Loucy (cell line): ENCODE results near the gene GRAMD4.

ENCODE experiments used
- H2AFZ ChIP-seq: fragments of 200-600 bp; sonication (generic); 2 replicates; pipeline ENCODE4 v1.6.0; 2016; ENCODE audit warnings: antibody characterized with exemption, mild to moderate bottlenecking, low read length, moderate library complexity
- H3F3A ChIP-seq: fragments of 200-600 bp; 2 replicates; pipeline ENCODE4 v1.6.0; 2016; ENCODE audit warnings: antibody characterized with exemption, low read depth, mild to moderate bottlenecking
- H3K27me3 ChIP-seq: fragments of 200-600 bp; sonication (generic); 2 replicates; pipeline ENCODE4 v1.6.1; 2014; ENCODE audit warnings: low read length, mild to moderate bottlenecking; ENCODE audit not compliant: insufficient read depth, poor library complexity, severe bottlenecking
- H3K36me3 ChIP-seq: fragments of 200-600 bp; sonication (generic); 2 replicates; pipeline ENCODE4 v1.6.1; 2016; ENCODE audit warnings: low read length; ENCODE audit not compliant: insufficient read depth
- H3K4me1 ChIP-seq: fragments of 200-600 bp; sonication (generic); 2 replicates; pipeline ENCODE4 v1.5.1; 2014; ENCODE audit warnings: low read length, mild to moderate bottlenecking; ENCODE audit not compliant: insufficient read depth, poor library complexity, severe bottlenecking
- H3K4me2 ChIP-seq: fragments of 200-600 bp; sonication (generic); 2 replicates; pipeline ENCODE4 v1.6.0; 2014; ENCODE audit warnings: antibody characterized with exemption, low read length, low read depth, mild to moderate bottlenecking; ENCODE audit not compliant: poor library complexity, severe bottlenecking
- H3K4me3 ChIP-seq: fragments of 200-600 bp; sonication (generic); 2 replicates; pipeline ENCODE4 v1.5.1; 2014; ENCODE audit warnings: low read length, mild to moderate bottlenecking, mixed read lengths; ENCODE audit not compliant: poor library complexity, severe bottlenecking
- H3K79me2 ChIP-seq: fragments of 200-600 bp; sonication (generic); 2 replicates; pipeline ENCODE4 v1.6.1; 2014; ENCODE audit warnings: low read length; ENCODE audit not compliant: insufficient read depth
- H3K9ac ChIP-seq: fragments of 200-600 bp; sonication (generic); 2 replicates; pipeline ENCODE4 v1.6.0; 2014; ENCODE audit warnings: mild to moderate bottlenecking, low read depth, low read length, moderate library complexity; ENCODE audit not compliant: poor library complexity, severe bottlenecking
- H3K9me2 ChIP-seq: fragments of 200-600 bp; sonication (generic); replicated peaks from 2 replicates; pipeline ENCODE4 v1.6.1; 2016; ENCODE audit warnings: low read depth, low read length, mixed read lengths
- H3K9me3 ChIP-seq: fragments of 200-600 bp; sonication (generic); 2 replicates; pipeline ENCODE4 v1.6.1; 2014; ENCODE audit warnings: mild to moderate bottlenecking, antibody characterized with exemption, low read length, low read depth; ENCODE audit not compliant: insufficient read depth
- H4K20me1 ChIP-seq: fragments of 200-600 bp; sonication (generic); 2 replicates; pipeline ENCODE4 v1.6.0; 2014; ENCODE audit warnings: antibody characterized with exemption, low read length, mild to moderate bottlenecking; ENCODE audit not compliant: insufficient read depth, poor library complexity, severe bottlenecking
- EZH2phosphoT487 ChIP-seq: fragments of 200-600 bp; IDR thresholded peaks from 2 replicates; pipeline ENCODE4 v1.6.1; 2018; ENCODE audit warnings: antibody characterized with exemption, mild to moderate bottlenecking, moderate library complexity, borderline replicate concordance
- TF ChIP-seq, protein P1 (sequence below): fragments of 200-600 bp; sonication (generic); conservative IDR thresholded peaks from 2 replicates; pipeline ENCODE4 v1.5.1; 2014; ENCODE audit warnings: mild to moderate bottlenecking, antibody characterized with exemption, low read length

Gene GRAMD4

DNA sequence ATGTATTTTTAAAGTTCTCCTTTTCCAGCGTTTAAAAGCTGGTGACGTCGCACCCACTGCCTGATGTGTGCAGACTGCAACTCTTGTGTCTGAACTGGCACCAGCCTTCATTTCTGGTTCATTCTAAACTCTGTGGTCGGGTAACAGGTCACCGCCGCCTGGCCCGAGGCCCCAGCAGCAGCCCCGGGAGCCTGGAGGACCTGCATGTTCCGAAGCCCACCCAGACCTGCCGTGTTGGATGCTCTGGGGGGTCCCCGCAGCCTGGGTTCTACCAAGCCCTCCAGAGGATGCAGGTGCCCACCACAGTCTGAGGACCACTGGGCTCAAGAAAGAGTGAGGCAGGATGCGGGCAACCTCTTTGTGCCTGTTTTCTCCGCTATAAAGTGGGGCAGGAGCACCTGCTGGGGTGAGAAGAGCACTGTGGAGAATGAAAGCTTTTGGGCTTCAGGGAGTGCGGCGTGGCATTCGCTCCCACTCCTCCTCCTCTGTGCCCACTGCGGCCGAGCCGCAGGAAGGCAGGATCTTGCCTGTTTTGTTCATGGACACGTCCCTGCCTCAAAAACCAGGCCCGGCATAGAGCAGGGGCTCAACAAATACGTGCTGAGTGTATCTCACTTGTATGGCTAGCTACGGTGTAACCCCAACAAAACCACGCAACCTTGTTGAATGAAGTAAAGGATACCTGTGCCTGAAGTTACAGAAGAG lies 77.8 kb downstream of the GRAMD4 start:
- no peak overlapping the region for H2AFZ ChIP-seq
- H3F3A ChIP-seq = no peaks in the 10 kb centered on the region
- no peaks in the 10 kb centered on the region for H3K27me3 ChIP-seq
- no peaks in the 10 kb centered on the region for H3K4me1 ChIP-seq
- no peaks in the 10 kb centered on the region for H3K9me3 ChIP-seq
- no peak overlapping the region for H3K4me3 ChIP-seq
- H3K9me2 ChIP-seq = no peaks in the 10 kb centered on the region
- no peak for TF ChIP-seq EZH2phosphoT487
- TF ChIP-seq, protein P1, sequence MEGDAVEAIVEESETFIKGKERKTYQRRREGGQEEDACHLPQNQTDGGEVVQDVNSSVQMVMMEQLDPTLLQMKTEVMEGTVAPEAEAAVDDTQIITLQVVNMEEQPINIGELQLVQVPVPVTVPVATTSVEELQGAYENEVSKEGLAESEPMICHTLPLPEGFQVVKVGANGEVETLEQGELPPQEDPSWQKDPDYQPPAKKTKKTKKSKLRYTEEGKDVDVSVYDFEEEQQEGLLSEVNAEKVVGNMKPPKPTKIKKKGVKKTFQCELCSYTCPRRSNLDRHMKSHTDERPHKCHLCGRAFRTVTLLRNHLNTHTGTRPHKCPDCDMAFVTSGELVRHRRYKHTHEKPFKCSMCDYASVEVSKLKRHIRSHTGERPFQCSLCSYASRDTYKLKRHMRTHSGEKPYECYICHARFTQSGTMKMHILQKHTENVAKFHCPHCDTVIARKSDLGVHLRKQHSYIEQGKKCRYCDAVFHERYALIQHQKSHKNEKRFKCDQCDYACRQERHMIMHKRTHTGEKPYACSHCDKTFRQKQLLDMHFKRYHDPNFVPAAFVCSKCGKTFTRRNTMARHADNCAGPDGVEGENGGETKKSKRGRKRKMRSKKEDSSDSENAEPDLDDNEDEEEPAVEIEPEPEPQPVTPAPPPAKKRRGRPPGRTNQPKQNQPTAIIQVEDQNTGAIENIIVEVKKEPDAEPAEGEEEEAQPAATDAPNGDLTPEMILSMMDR = no peak
- H3K36me3 ChIP-seq = peaks cover 83% of the 10 kb centered on the region; the same call in 1 of the 2 replicates
- H3K79me2 ChIP-seq = no peaks in the 10 kb centered on the region
- H3K9ac ChIP-seq = no peak overlapping the region
- H3K4me2 ChIP-seq = no peak overlapping the region
- H4K20me1 ChIP-seq = no peaks in the 10 kb centered on the region

DNA sequence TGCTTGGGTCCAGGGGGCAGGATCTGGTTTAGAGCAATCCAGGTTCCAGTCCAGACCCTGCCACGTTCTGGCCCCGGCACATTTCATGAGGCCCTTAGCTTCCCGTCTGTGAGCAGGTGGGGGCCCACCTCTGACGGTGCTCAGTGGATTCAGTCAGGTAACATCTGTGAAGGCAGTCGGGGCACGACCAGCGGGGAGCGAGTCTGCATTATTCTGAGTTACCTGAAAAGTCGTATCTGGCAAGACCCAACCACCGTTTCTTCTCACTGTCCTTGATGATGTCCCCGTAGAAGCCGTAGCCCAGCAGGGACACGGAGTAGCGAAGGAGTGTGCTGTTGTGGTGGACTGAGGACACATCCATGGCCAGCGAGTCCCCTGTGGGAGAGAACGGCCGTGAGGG lies 78.9 kb downstream of the GRAMD4 start:
- no peak overlapping the region for H3K9ac ChIP-seq
- no peaks in the 10 kb centered on the region for H3K9me2 ChIP-seq
- H3K36me3 ChIP-seq = peaks cover 81% of the 10 kb centered on the region; the same call in 1 of the 2 replicates
- no peak overlapping the region for H3K4me2 ChIP-seq
- H3K27me3 ChIP-seq = no peaks in the 10 kb centered on the region
- H3F3A ChIP-seq = no peaks in the 10 kb centered on the region
- TF ChIP-seq, protein P1 = no peak
- no peak for TF ChIP-seq EZH2phosphoT487
- no peaks in the 10 kb centered on the region for H3K79me2 ChIP-seq
- H3K9me3 ChIP-seq = no peaks in the 10 kb centered on the region
- H3K4me3 ChIP-seq = no peak overlapping the region
- H2AFZ ChIP-seq = no peak overlapping the region
- no peaks in the 10 kb centered on the region for H4K20me1 ChIP-seq
- no peaks in the 10 kb centered on the region for H3K4me1 ChIP-seq

DNA sequence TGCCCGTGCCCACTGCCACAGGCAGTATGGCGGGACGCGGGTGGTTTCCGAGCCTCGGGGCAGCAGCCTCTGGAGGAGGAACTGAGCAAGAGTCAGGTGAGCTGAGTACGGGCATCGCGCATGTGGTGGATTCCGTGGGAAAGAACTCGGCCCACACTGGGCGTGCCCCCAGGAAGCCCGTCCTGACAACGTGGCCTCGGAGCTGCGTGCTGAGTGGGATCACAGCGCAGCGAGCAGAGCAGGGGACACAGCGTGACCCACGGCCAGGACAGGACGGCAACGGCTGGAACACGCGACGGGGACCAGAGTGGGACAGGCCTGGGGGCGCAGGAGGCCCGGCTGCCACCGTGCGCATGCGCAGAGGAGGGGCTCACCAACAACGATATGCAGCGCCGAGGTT lies 81.1 kb downstream of the GRAMD4 start:
- TF ChIP-seq, protein P1 = no peak
- TF ChIP-seq EZH2phosphoT487 = no peak
- Histone ChIP-seq H2AFZ (no peak overlapping the region), H3K79me2 (no peaks in the 10 kb centered on the region), H3K4me1 (no peaks in the 10 kb centered on the region), H3K9me2 (no peaks in the 10 kb centered on the region), H3K36me3 (peaks cover 68% of the 10 kb centered on the region; the same call in 1 of the 2 replicates), H3F3A (no peaks in the 10 kb centered on the region), H4K20me1 (no peaks in the 10 kb centered on the region), H3K4me2 (no peak overlapping the region), H3K27me3 (no peaks in the 10 kb centered on the region), H3K9me3 (no peaks in the 10 kb centered on the region), H3K4me3 (no peak overlapping the region), H3K9ac (no peak overlapping the region)
